ENCODE measurements around the gene RAB33A.

DNA sequence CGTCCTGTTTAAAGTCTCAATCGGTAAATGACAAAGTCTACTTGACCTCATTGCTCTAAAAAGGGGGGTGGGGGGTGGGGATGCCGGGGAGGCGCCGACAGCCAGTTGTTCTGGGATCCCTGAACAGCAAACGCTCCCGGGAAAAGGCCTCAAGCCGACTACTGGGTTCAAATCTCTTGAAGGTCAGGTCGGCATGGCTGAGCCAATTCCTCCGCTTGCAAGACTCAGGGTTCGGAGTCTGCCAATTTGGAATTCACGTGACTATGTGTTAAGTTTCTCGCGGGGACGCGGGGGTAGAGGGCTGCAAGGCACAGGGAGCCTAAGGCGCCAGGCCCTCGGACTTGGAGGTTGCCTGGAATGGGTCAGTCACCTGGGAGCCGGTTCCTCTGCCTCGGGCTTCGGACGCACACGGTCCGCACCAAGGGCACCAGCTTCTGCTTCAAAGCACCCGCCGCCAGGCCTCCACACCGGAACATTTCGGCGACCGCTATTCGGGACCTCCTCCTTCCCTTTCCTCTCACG is 6.5 kb upstream of the RAB33A start:
- TF ChIP-seq, protein P1, sequence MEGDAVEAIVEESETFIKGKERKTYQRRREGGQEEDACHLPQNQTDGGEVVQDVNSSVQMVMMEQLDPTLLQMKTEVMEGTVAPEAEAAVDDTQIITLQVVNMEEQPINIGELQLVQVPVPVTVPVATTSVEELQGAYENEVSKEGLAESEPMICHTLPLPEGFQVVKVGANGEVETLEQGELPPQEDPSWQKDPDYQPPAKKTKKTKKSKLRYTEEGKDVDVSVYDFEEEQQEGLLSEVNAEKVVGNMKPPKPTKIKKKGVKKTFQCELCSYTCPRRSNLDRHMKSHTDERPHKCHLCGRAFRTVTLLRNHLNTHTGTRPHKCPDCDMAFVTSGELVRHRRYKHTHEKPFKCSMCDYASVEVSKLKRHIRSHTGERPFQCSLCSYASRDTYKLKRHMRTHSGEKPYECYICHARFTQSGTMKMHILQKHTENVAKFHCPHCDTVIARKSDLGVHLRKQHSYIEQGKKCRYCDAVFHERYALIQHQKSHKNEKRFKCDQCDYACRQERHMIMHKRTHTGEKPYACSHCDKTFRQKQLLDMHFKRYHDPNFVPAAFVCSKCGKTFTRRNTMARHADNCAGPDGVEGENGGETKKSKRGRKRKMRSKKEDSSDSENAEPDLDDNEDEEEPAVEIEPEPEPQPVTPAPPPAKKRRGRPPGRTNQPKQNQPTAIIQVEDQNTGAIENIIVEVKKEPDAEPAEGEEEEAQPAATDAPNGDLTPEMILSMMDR (IDR thresholded peaks at IDR 0.05 in 2 of 3, conservative IDR thresholded peaks at IDR 0.05 in 1 of 3; ENCODE audit: borderline replicate concordance in 1 of 3, insufficient read depth in 1 of 3, low read depth in 2 of 3, low read length in 2 of 3): no peak
- TF ChIP-seq POLR2AphosphoS5 (IDR thresholded peaks at IDR 0.05; ENCODE audit: low read depth, low read length): no peak
- no peak for TF ChIP-seq EZH2 (IDR thresholded peaks at IDR 0.05)
- no peak for TF ChIP-seq POLR2A (IDR thresholded peaks at IDR 0.05; ENCODE audit: borderline replicate concordance, extremely low read depth, insufficient read depth, insufficient read length)
- TF ChIP-seq, protein P2, sequence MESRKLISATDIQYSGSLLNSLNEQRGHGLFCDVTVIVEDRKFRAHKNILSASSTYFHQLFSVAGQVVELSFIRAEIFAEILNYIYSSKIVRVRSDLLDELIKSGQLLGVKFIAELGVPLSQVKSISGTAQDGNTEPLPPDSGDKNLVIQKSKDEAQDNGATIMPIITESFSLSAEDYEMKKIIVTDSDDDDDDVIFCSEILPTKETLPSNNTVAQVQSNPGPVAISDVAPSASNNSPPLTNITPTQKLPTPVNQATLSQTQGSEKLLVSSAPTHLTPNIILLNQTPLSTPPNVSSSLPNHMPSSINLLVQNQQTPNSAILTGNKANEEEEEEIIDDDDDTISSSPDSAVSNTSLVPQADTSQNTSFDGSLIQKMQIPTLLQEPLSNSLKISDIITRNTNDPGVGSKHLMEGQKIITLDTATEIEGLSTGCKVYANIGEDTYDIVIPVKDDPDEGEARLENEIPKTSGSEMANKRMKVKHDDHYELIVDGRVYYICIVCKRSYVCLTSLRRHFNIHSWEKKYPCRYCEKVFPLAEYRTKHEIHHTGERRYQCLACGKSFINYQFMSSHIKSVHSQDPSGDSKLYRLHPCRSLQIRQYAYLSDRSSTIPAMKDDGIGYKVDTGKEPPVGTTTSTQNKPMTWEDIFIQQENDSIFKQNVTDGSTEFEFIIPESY (IDR thresholded peaks at IDR 0.05; ENCODE audit: extremely low read depth, insufficient replicate concordance, low read length): no peak
- no peak for TF ChIP-seq CEBPB (IDR thresholded peaks at IDR 0.05; ENCODE audit: low read depth)

All from HCT116 (cell line).